DMS79 (cell line): ENCODE measurements around the gene PXDN.
A peak's percentile ranks its signal among the peaks of the same experiment; 100 is the strongest.

Experiments used
- DNase-seq: peaks from one replicate; lab custom pipeline; 2025; lab: John Stamatoyannopoulos, UW

Gene PXDN

DNA sequence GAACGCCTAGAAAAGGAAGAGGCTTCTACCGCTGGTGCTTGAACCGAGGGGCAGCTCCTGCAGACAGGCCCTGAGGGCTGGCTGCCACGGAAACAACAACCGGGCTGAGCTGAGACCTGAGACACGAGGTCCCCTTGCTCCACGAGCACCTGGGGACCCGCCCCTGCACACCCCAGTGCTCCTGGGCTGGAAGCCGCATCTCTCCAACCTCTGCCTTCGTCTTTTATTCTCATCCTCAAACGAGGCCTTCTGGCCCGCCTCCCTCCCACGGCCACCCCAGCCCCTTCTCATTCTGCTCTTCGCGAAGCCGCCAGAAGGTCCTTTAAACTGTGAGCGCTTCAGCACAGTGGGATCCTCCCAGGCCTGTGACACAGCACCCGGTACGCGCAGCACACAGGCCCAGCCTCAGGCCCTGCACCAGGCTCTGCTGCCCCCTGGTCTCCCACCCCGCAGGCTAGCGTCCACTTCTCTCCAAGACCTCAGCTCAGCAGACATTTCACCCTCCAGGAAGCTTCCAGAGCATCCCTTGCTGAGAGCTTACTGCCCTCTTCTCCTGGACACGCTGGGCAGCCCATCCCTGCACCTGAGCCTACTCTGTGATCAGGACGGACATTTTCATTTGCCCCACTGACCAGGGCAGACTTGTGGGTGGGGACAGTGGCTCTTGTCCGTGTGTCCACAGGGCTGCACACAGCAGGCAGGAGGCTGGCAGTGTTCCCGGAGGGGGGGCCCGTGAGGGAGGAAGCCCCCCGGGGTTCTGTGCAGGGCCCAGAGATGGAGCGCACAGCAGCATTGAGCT, 149.7 kb downstream of the PXDN start:
- peak; percentile 66 for DNase-seq

GRCh38 chr2:1594123-1594372, 150.3 kb downstream of the PXDN start:
- DNase-seq, result no peak

- DNase-seq, result peak; percentile 71
Observed at GRCh38 chr2:1593371-1594122, 150.8 kb downstream of the PXDN start.

DNA sequence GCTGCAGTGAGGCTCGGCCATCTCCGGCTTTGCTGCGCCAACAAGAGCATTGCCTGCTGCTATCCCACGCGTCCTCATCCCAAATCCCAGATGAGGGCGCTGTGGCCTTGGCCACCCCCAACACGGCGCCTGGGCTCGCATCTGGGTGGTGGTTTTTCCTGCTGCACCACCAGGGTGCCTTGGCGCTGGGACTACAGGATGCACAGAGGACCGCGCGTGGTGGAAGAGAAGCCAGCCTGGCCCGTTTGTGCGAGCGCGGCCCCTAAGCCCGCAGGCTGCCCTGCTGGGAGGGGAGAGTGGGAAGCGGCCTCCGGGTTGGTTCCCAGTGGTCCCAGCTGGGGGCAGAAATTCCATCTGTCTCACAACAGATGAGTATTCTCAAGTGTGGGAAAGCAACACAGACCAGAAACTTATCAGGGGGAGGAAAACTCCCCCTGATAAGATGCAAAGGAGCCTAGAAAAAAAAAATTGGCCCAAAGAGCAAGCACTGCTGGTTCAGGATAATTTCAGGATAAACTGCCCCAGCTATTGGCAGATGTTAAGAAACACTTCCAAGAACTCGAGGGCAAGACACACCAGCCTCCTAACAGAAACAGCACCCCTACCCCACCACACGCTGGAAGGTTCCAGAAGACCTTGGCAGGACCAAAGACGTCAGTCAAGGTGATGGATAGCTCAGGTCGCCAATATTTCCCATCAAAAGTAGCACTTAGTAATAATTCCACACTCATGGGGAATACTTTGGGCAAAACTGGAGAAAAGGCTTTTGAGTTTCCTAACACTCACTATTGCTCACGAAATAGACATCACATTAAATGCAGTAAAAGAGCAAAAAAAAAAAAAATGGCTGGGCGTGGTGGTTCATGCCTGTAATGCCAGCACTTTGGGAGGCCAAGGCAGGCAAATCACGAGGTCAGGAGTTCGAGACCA, 152.1 kb downstream of the PXDN start:
- no peak for DNase-seq

DNA sequence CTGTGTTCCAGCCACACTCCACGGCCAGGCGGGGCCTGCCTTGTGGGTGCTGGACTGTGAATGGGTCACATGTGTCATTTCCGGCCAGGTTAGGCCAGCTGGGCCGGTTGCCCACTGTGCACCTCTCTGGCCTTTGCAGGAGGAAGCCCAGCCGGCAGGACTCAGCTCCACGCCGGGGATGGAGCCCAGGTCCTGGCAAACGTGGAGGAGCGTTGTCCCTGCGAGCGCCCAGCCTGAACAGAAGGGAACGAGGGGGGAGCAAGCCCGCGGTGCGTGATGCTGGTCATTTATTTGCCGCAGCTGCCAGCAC, 152.9 kb downstream of the PXDN start:
- DNase-seq, result no peak

DNA sequence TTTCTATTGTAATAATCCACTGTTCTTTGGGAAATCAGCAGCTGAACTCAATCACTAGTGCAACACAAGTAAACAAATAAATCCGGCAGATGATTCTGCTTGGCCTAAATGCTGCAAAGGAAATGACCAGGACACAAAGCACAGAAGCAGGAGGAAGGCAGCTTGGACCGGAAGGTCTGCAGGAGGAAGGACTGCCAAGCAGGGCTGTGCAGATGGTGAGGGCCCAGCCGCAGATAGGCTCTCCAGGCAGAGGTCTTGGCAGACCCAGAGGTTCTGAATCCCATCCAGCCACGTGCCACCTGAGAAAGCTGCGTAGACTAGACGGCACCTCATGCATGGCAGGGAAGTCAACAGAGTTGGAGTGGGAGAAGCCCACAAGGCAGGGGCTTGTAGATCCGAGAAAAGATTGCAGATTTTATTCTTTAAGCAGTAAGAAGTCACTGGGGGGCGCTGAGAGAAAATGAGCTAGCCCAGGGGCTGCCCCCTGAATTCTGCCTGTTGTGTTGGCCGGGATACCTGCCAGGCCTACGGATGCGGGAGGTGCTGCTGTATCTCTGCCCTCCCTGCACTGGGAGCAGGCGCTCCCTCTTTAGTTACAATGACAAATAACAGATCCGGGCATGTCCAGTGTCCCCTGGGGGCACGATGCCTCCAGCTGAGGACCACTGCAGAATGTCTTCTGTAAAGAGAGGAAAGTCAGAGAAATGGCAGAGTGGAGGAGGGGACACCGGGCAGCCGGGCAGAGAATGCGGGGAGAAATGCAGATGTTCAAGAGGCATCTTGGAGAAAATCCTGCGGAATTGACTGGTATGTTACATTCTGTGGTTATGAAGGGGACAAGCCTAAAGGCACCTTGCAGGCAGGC, 153.5 kb downstream of the PXDN start:
- peak; percentile 50 for DNase-seq

- no peak for DNase-seq
Observed at GRCh38 chr2:1588978-1589621, 155.2 kb downstream of the PXDN start.

GRCh38 chr2:1588051-1588977, 156.0 kb downstream of the PXDN start:
- no peak for DNase-seq

- DNase-seq, result no peak
Observed at GRCh38 chr2:1586923-1587840, 157.1 kb downstream of the PXDN start.

GRCh38 chr2:1586251-1586922, 157.9 kb downstream of the PXDN start:
- DNase-seq, result no peak

- DNase-seq, result no peak
Observed at GRCh38 chr2:1585635-1586034, 158.7 kb downstream of the PXDN start.

DNA sequence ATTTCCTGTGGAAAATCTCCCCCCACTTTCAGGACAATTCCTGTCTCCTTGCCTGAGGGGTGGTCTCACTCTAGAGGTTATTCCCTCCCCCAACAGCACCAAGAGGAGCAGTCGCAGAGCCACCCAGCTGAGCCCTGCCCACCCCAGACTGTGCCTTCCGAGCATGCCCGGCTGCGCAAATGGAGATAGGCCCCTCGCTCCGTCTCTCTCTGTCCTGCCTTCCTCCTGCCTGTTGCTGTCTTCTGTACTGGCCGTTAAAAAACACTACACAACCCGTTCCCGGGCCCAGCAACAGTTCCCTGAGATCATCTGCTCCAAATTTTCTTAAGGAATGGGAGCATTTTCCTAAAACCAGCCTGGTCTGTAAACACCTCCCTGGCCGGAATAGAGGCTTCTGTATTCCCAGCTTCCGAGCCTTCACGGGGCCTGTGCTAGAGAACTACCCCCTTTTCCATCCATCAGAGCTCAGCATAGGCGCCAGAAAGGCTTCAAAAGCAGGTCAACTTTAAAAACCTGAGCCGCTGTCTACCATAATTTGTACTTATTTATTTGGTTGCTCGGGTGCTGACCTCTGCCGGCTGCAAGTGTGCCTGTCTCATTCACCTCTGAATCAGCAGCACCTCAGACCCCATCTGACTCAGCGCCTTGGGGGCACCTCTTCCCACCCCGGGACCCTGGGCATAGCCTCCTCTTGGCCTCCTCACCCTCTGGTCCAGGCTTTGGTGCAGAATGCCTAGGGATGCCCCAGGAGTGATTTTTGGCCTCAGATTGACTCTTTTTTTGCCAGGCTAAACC, 159.4 kb downstream of the PXDN start:
- no peak for DNase-seq

DNA sequence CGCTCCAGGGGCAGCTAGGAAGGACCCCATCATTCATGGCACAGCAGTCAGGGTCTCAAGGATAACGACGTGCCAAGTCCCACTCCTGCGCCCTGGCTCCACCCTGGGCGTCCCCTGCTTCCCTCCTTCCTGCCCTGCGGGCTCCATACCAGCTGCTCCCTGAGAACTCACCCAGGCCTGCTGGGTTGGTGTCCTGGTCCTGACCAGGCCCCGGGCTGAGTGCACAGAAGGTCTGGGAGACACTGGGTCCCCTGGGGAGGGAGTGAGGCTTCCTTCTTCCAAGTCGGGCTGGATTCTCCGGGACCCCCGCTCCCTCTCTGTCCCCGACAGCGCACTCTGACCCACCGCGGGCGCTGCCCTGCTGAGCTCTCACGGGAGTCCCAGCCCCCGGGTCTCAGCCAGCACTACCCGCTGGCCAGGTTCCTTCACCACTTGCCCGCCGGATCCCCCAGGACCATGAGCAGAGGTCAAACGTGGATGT, 160.2 kb downstream of the PXDN start:
- DNase-seq, result no peak

DNA sequence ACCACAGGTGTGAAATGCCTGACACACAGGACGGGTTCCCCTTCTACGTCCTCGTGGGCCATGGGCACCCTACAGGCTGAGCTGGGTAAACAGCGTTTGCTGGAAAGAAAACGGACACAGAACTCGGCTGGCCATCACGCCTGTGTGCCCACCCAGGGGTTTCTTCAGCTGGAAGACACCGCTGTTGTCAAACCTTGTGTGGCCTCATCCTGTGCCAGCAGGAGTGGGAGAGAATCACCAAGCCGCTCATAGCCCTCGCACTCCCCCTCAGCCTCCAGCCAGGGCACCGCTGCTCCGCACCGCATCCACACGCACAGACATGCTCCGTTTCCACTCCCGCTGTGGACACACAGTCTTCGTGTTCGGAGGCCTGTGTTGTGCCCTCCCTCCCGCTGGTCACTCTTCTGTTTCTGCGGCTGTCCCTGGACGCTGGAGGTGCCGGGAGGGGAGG, 161.4 kb downstream of the PXDN start:
- no peak for DNase-seq

DNA sequence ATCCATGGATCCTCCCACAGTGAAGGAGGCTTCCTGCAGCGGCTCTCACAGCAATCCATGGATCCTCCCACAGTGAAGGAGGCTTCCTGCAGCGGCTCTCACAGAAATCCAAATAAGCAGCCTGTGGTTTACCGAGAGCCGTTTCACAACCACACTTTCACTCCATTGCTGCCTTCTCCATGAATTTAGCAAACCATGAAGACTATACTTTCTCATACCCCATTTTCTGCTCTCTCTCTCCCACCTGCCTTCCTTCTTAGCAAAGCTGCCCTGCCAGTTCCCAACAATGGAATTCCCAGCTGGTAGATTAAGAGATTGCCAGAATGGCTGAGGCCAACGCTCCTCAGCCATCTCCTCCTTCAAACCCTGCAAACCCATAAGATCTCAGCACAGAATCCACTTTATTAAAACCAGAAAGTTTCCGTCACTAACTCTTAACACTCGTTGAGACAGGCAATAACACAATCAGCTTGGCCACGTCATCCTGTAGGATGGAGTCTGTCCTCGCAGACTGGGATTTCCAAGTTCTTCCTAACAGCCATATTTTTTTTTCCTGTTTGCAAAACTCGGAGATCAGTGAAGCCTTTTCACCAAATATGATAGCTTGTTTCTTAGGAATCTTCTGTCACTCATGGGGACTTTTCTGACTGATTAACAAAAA, 162.2 kb downstream of the PXDN start:
- no peak for DNase-seq
